Left renal cortex interstitium (tissue), 4 donors: ENCODE data around the gene ENTPD1. TPM values are rescaled to one million over a fixed set of nuclear protein-coding genes. Genes with fewer than 3 reads are reported as not detected.
"Not testable (repeated sequence)": the region's sequence is repeated elsewhere in the genome, so short reads cannot be mapped to it uniquely, and the experiment has no call there.

ENCODE experiments used
- DNase-seq, 4 donors: peaks; one replicate each; pipeline ENCODE4 v3.0.0-alpha.2; 2013; ENCODE audit warnings: low read depth in 4 of 4, low spot score in 2 of 4, missing footprints in 1 of 4
- polyA plus RNA-seq, 4 donors: library from polyadenylated mRNA; unstranded; fragments of 120-200 nt; gene quantifications; one replicate each; pipeline ENCODE4 v1.2.1, GENCODE V29; 2013; ENCODE audit not compliant: insufficient read length in 4 of 4

The ENTPD1 gene
- polyA plus RNA-seq, 4 donors: 18.8 to 26.9 (median 22.6) TPM

GRCh38 chr10:95758351-95759025, 2.5 kb downstream of the ENTPD1 start:
- DNase-seq: no peak

GRCh38 chr10:95759233-95759826, 3.4 kb downstream of the ENTPD1 start:
- DNase-seq: no peak

- no peak for DNase-seq
Measured at GRCh38 chr10:95761939-95762492, 6.1 kb downstream of the ENTPD1 start.

GRCh38 chr10:95767884-95768556, 12.1 kb downstream of the ENTPD1 start:
- no peak for DNase-seq

- no peak for DNase-seq
Measured at GRCh38 chr10:95770084-95770720, 14.2 kb downstream of the ENTPD1 start.

- DNase-seq: not testable (repeated sequence)
Measured at GRCh38 chr10:95773454-95773853, 17.5 kb downstream of the ENTPD1 start.

- DNase-seq: not testable (repeated sequence)
Measured at GRCh38 chr10:95777638-95778037, 21.7 kb downstream of the ENTPD1 start.

GRCh38 chr10:95782318-95782717, 26.4 kb downstream of the ENTPD1 start:
- DNase-seq: no peak

GRCh38 chr10:95783741-95784140, 27.8 kb downstream of the ENTPD1 start:
- no peak for DNase-seq

GRCh38 chr10:95784279-95784913, 28.4 kb downstream of the ENTPD1 start:
- DNase-seq: no peak

- no peak for DNase-seq
Measured at GRCh38 chr10:95785317-95785716, 29.4 kb downstream of the ENTPD1 start.

GRCh38 chr10:95785942-95786669, 30.1 kb downstream of the ENTPD1 start:
- no peak for DNase-seq

- no peak for DNase-seq
Measured at GRCh38 chr10:95787447-95787846, 31.5 kb downstream of the ENTPD1 start.

GRCh38 chr10:95788830-95789229, 32.9 kb downstream of the ENTPD1 start:
- no peak for DNase-seq

GRCh38 chr10:95789902-95790301, 33.9 kb downstream of the ENTPD1 start:
- DNase-seq: no peak

- no peak for DNase-seq
Measured at GRCh38 chr10:95790982-95791381, 35.0 kb downstream of the ENTPD1 start.

GRCh38 chr10:95791425-95791979, 35.5 kb downstream of the ENTPD1 start:
- no peak for DNase-seq

GRCh38 chr10:95792211-95792780, 36.3 kb downstream of the ENTPD1 start:
- DNase-seq: no peak

GRCh38 chr10:95792874-95793285, 36.9 kb downstream of the ENTPD1 start:
- DNase-seq: no peak
